Thoracic aorta (tissue), 2 donors: Measurements from ENCODE around the gene SLIT3. TPM values are rescaled to one million over a fixed set of nuclear protein-coding genes. Genes with fewer than 3 reads are reported as not detected.
A peak's percentile ranks its signal among the peaks of the same experiment; 100 is the strongest.

ENCODE experiments used
- ATAC-seq: fragments of 150-250 bp; one replicate; pipeline ENCODE4 v1.8.0; 2017; ENCODE audit warnings: low read depth; ENCODE audit not compliant: insufficient number of reproducible peaks, low FRiP score
- DNase-seq: peaks from one replicate; pipeline ENCODE4 v3.0.0-alpha.2; 2020; ENCODE audit warnings: low spot score
- H3K27ac ChIP-seq, 2 donors: fragments of 200-600 bp; sonication (generic); 1 replicate in 1 of 2; 2 replicates in 1 of 2; pipeline ENCODE4 v1.5.1; 2016; ENCODE audit warnings: mild to moderate bottlenecking in 2 of 2, moderate library complexity in 2 of 2
- H3K27me3 ChIP-seq: fragments of 200-600 bp; sonication (generic); replicated peaks from 2 replicates; pipeline ENCODE4 v1.6.0; 2016; ENCODE audit warnings: mild to moderate bottlenecking; ENCODE audit not compliant: insufficient read depth
- H3K36me3 ChIP-seq: fragments of 200-600 bp; sonication (generic); one replicate; pipeline ENCODE4 v1.5.1; 2016
- H3K4me1 ChIP-seq, 2 donors: fragments of 200-600 bp; sonication (generic); 1 replicate in 1 of 2; 2 replicates in 1 of 2; pipeline versions ENCODE4 v1.5.1 to v1.6.0; 2016; ENCODE audit warnings: low read depth in 2 of 2, mild to moderate bottlenecking in 1 of 2; ENCODE audit not compliant: control insufficient read depth in 1 of 2
- H3K4me3 ChIP-seq: fragments of 200-600 bp; sonication (generic); 2 replicates; pipeline ENCODE4 v1.5.1; 2016; ENCODE audit warnings: mild to moderate bottlenecking
- H3K9me3 ChIP-seq: fragments of 200-600 bp; sonication (generic); 2 replicates; pipeline ENCODE4 v1.5.1; 2016
- CTCF ChIP-seq: fragments of 200-600 bp; sonication (generic); IDR thresholded peaks from one replicate; pipeline ENCODE4 v1.5.1; 2019; ENCODE audit warnings: antibody characterized with exemption
- total RNA-seq, 2 donors: library from RNA; depleted of rRNA; stranded (reverse); fragments of >200 nt; gene quantifications; one replicate each; pipeline versions ENCODE4 v1.1.0 to v1.2.3, GENCODE V29; 2016

The SLIT3 gene
- total RNA-seq, 2 donors from 2014 or later, result 80.1 to 86.9 TPM

GRCh38 chr5:168765086-168765550 lies 535.8 kb downstream of the SLIT3 start:
- ATAC-seq, result no peak
- peak overlapping the region; percentile 51 for H3K4me3 ChIP-seq
- no peaks in the 10 kb centered on the region for H3K27me3 ChIP-seq
- peak overlapping the region in 1 of 2 donors; percentile 51 for H3K27ac ChIP-seq
- H3K4me1 ChIP-seq, result peaks cover 8 to 21% of the 10 kb centered on the region in 2 donors
- no peak for DNase-seq
- H3K36me3 ChIP-seq, result no peaks in the 10 kb centered on the region
- H3K9me3 ChIP-seq, result no peaks in the 10 kb centered on the region
- no peak for TF ChIP-seq CTCF

GRCh38 chr5:168756453-168757391 lies 544.2 kb downstream of the SLIT3 start:
- H3K4me3 ChIP-seq, result no peak overlapping the region
- no peak for DNase-seq
- H3K36me3 ChIP-seq, result peaks cover 10% of the 10 kb centered on the region
- ATAC-seq, result no peak
- H3K4me1 ChIP-seq, result no peaks in the 10 kb centered on the region
- H3K27me3 ChIP-seq, result no peaks in the 10 kb centered on the region
- no peak overlapping the region for H3K27ac ChIP-seq
- no peak for TF ChIP-seq CTCF
- no peaks in the 10 kb centered on the region for H3K9me3 ChIP-seq

- DNase-seq (no peak), ATAC-seq (no peak)
- TF ChIP-seq CTCF, result no peak
- H3K4me1 ChIP-seq, result no peaks in the 10 kb centered on the region
- no peak overlapping the region for H3K4me3 ChIP-seq
- no peak overlapping the region for H3K27ac ChIP-seq
- no peaks in the 10 kb centered on the region for H3K9me3 ChIP-seq
- peaks cover 10% of the 10 kb centered on the region for H3K36me3 ChIP-seq
- H3K27me3 ChIP-seq, result no peaks in the 10 kb centered on the region
Measured at GRCh38 chr5:168755548-168756093, 545.3 kb downstream of the SLIT3 start.

GRCh38 chr5:168753691-168754254 lies 547.2 kb downstream of the SLIT3 start:
- Histone ChIP-seq H3K36me3 (peaks cover 5% of the 10 kb centered on the region), H3K4me1 (no peaks in the 10 kb centered on the region), H3K27me3 (no peaks in the 10 kb centered on the region), H3K4me3 (no peak overlapping the region), H3K9me3 (no peaks in the 10 kb centered on the region), H3K27ac (no peak overlapping the region)
- no peak for DNase-seq
- TF ChIP-seq CTCF, result no peak
- no peak for ATAC-seq
